ENCODE data around the gene TCF23.
"Not testable (repeated sequence)": the region's sequence is repeated elsewhere in the genome, so short reads cannot be mapped to it uniquely, and the experiment has no call there.

DNA sequence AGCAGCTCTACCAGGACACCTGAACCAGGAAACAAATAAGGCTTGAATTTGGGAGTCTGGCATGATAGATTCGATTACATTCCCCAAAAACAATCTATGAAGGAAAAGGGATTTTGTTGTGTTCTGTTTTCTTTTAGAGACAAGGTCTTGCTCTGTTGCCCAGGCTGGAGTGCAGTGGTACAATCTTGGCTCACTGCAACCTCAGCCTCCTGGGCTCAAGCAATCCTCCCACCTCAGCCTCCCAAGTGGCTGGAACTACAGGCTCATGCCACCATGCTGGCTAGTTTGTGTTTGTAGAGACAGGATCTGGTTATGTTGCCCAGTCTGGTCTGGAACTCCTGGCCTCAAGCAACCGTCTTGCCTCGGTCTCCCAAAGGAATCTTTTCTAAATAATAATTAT lies 49.3 kb downstream of the TCF23 start:
- TF ChIP-seq, protein P1, sequence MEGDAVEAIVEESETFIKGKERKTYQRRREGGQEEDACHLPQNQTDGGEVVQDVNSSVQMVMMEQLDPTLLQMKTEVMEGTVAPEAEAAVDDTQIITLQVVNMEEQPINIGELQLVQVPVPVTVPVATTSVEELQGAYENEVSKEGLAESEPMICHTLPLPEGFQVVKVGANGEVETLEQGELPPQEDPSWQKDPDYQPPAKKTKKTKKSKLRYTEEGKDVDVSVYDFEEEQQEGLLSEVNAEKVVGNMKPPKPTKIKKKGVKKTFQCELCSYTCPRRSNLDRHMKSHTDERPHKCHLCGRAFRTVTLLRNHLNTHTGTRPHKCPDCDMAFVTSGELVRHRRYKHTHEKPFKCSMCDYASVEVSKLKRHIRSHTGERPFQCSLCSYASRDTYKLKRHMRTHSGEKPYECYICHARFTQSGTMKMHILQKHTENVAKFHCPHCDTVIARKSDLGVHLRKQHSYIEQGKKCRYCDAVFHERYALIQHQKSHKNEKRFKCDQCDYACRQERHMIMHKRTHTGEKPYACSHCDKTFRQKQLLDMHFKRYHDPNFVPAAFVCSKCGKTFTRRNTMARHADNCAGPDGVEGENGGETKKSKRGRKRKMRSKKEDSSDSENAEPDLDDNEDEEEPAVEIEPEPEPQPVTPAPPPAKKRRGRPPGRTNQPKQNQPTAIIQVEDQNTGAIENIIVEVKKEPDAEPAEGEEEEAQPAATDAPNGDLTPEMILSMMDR (IDR thresholded peaks at IDR 0.05): not testable (repeated sequence)
- TF ChIP-seq POLR2AphosphoS5 (IDR thresholded peaks at IDR 0.05): not testable (repeated sequence)
